Measurements from ENCODE around the gene ZNF627. TPM values are rescaled to one million over a fixed set of nuclear protein-coding genes. Genes with fewer than 3 reads are reported as not detected.
A peak's percentile ranks its signal among the peaks of the same experiment; 100 is the strongest.
"Not testable (repeated sequence)": the region's sequence is repeated elsewhere in the genome, so short reads cannot be mapped to it uniquely, and the experiment has no call there.

ZNF627 gene
- total RNA-seq, 1 donor from 2014 or later: 10.4 TPM

DNA sequence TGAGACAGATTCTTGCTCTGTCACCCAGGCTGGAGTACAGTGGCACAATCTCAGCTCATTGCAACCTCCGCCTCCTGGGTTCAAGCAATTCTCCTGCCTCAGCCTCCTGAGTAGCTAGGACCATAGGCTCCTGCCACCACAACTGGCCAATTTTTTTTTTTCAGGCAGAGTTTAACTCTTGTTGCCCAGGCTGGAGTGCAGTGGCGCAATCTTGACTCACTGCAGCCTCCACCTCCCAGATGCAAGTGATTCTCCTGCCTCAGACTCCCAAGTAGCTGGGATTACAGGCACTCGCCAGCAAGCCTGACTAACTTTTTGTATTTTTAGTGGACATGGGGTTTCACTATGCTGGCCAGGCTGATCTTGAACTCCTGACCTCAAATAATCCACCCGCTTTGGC is 23.5 kb upstream of the ZNF627 start:
- not testable (repeated sequence) for DNase-seq (ENCODE audit: extremely low read depth, low read depth, low spot score)

DNA sequence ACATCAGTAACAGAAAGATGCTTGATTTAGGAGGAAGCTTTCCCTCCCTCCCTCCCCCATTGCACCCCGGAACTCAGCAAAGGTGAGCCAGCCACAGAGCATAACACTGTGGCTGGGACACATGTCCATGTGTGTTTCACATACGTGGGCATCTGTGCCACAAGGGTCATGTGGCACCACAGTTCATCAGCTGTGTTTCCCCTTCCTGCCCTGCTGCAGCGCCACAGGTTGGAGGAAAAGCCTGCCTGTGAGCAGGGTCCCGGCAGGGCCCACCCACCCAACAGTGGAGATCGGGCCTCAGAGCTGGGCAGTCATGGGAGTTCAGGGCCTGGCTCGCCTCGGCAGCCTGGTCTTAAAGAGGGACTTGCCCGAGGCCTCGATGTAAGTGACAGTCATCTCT is 22.6 kb upstream of the ZNF627 start:
- no peak for DNase-seq (ENCODE audit: extremely low read depth, low read depth, low spot score)

DNA sequence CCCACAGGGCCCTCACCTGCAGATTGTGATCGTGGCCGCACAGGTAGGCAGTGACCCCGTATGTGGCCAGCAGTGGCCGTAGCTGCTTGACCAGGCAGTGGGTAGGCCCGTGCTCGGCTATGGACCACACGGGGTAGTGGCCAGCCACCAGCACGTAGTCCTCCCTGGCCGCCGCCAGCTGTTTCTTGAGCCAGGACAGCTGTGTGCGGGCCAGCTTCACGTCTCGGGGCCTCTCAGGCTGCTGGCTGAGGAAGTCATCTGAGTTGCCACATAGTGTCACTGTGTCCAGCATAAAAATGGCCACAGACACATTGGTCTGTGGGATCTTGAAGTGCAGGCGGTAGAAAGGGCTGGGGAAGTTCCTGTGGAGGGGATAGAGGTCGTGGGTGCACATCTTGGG is 21.1 kb upstream of the ZNF627 start:
- no peak for DNase-seq (ENCODE audit: extremely low read depth, low read depth, low spot score)

DNA sequence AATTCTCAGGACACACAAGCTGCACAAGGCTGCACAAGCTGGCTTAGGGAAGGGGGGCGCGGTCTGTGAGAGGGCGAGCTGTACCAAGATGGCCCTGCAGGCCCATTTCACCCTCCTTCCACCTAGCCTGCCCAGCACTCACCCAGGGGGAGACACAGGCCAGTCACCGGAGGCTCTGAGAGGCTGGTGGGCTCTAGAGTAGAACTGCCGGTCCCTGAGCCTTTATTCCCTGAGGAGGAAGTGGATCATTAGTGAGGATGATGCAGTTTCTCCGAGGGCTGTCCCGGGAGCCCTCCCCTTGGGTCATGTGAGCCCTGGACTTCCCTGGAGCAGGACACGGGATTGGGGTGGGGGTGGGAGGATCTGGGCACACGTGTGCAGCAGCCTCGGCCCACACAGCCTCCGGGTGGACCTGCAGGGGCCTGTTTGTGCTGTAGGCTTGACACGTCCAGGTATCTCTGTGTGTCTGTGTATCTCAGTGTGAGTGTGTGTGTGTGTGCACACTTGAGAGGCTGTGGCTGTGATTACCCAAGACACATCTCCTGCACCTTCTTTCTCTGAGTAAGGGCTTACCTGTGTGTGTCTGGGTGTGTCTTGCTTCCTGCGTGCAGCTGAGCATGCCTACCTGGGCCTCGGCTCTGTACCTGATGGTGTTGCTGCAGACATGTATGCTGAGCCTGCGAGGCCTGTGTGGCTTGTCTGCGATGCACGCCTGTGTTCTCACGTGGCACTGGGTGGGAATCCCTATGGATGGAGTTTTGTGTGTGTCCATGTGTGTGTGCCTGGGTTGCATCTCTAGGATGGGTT is 19.6 kb upstream of the ZNF627 start, which contains the start of gene ACP5:
Gene ACP5 (minus strand): TSS at position 195 of the 807 bp plus-strand sequence. CDS start 328 bp downstream, outside the sequence.
- DNase-seq (ENCODE audit: extremely low read depth, low read depth, low spot score): no peak

DNA sequence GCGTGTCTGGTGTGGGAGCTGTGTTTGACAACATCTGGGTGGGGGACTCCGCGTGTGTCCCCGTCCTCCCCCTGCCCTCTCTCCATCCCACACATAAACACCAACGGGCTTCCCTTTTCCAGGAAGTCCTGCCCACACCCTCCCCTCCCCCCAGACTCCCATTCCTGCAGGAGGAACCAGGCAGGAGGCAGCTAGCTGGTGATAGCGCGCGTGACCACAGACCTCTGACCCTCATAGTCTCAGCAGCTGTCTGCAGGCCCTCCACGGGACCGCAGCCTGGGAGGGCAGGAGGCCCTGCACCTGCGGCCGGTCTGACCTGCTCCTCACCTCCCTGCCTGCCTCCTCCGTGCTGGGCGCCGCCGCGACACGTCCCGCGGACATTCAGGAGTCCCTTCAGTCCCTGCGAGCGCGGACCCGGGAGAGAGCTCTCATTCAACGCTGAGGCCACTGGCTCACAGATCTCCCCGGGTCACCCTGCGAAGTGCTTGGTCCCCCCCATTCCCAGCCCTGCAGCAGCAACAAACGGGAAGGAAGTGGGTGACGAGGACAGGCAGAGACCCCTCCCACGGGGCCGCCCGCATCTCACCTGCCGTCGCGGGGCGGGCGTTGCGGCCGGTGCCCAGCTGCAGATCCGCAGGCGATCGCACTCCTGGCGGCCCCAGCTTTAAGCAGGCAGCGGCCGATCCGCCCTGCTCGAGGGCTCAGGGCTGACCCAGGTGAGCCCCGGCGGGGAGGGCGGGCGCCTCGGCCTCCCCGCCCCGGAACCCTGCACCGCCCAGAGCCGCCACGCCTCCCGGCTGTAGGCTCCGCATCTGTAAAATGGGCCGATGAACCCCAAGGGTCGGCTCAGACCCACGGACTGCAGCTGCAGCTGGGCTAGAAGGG is 18.8 kb upstream of the ZNF627 start:
- no peak for DNase-seq (ENCODE audit: extremely low read depth, low read depth, low spot score)

DNA sequence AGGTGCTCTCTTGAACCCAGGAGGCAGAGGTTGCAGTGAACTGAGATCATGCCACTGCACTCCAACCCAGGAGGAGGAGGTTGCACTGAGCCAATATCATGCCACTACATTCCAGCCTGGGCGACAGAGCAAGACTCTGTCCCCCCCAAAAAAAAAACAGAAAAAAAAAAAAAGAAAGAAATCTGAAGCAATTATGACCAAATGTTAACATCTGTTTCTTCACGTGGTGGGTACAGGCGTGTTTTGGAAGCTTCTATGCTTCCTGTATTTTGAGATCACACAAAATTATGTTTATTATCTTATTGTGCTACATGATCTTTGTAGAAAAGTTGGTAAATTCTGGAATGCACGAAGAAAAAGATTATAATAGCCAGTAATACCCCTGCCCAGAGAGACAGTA is 17.2 kb upstream of the ZNF627 start:
- no peak for DNase-seq (ENCODE audit: extremely low read depth, low read depth, low spot score)

DNA sequence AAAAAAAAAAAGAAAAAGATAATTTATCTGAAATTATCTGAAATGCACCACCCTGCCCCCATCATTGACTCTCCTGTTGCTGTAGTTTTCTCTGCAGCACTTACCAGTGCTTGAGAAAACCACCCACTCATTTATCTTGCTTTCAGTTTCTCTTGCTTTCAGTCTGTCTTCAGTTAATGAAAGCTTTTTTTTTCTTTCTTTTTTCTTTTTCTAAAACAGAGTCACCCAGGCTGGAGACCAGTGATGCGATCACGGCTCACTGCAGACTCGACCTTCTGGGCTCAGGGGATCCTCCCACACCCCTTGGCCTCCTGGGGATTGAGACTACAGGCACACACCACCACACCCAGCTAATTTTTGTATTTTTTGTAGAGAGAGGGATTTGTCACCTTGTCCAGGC is 15.5 kb upstream of the ZNF627 start:
- no peak for DNase-seq (ENCODE audit: extremely low read depth, low read depth, low spot score)

DNA sequence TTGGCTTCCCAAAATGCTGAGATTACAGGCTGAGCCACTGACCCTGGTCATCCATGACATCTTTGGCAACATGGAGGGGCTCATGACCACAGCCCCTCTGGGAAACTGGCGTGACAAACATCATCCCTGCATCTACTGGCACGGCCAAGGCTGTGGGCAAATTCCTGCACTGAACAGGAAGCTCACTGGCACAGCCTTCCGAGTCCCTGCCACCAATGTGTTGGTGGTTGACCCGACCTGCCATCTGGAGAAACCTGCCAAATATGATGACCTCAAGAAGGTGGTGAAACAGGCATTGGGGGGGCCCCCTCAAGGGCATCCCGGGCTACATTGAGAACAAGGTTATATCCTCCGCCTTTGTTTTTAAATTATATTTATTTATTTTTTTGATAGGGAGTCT is 11.0 kb upstream of the ZNF627 start:
- no peak for DNase-seq (ENCODE audit: extremely low read depth, low read depth, low spot score)

DNA sequence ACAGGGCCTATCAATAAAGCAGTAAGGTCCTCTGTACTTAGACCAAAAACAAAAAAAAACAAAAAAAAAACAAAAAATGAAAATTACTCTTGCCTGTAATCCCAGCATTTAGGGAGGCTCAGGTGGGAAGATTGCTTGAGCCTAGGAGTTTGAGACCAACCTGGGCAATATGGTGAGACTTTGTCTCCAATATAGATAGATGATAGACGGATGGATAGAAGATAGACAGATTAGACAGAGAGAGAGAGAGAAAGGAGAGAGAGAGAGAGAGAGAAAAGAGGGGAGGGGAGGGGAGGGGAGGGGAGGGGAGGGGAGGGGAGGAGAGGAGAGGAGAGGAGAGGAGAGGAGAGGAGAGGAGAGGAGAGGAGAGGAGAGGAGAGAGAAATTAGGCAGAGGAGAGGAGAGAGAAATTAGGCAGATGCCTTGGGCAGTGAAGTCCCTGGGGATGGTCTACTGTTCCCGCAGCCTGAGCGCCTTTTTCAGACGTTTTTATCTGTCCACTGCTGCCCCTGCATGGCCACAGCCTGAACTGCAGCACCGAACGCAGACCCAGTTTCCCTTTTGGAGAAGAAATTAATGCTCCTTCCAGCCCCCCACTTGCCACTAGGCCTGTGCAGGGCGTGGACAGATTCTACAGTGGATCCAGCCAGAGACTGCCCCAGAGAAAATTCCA is 9.8 kb upstream of the ZNF627 start:
- peak; percentile 25 for DNase-seq (ENCODE audit: extremely low read depth, low read depth, low spot score)

DNA sequence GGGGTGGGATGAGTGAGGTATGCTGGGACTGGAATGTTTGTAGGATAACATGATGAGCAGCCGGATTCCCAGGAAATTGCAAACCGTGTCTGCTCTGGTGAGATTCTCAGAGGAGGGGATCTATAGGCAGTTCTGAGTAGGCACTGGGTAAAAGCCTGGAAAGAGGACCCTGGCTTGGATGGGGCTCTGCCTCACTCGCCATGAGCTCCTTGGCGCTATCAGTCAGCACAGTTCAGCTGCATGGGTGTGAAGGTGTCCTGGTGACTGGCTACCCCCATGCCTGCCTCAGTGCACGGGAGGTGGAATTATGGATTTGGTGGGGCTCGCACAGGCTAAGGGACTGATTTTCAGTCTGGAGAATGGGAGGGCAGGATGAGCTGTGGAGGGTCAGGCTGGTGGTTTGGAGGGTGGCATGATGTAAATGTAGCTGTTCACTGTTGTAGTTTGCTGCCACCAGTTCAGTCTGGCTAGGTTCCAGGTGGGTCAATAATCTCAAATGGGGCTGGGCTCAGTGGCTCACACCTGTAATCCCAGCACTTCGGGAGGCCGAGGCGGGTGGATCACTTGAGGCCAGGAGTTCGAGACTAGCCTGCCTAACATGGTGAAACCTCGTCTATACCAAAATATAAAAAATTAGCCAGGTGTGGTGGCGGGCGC is 9.2 kb upstream of the ZNF627 start:
- DNase-seq (ENCODE audit: extremely low read depth, low read depth, low spot score): no peak

DNA sequence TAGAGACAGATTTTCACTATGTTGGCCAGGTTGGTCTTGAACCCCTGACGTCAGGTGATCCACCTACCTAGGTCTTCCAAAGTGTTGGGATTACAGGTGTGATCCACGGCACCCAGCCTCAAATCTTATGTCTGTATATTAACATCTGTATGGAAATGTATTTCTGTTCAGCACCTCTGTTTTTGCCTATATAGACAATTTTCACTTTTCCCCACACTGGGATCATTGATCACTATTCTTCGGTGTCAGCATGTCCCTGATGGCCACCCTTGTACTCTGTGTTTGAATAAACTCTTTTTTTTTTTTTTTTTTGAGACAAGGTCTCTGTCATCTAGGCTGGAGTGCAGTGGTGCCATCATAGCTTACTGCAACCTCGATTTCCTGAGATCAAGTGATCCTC is 3.2 kb upstream of the ZNF627 start:
- no peak for DNase-seq (ENCODE audit: extremely low read depth, low read depth, low spot score)

DNA sequence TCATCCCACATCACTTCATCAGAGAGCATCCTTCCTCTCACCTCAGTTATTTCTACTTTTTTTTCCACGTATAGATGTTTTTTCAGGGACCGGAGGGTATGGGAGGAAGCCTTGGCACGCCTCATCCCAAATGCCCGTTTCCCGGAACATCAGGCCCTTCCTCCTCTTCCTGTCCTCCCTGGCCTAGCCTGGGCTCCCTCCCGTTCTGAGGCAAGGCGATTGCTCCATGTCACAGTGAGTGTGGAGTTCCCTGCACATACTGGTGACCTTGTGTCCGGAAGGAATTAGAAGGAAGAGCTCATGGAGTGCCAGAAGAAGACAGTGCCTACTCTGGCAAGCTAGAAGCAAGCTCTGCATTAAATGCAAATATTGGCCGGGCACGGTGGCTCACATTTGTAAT is 1.1 kb upstream of the ZNF627 start:
- no peak for DNase-seq (ENCODE audit: extremely low read depth, low read depth, low spot score)

DNA sequence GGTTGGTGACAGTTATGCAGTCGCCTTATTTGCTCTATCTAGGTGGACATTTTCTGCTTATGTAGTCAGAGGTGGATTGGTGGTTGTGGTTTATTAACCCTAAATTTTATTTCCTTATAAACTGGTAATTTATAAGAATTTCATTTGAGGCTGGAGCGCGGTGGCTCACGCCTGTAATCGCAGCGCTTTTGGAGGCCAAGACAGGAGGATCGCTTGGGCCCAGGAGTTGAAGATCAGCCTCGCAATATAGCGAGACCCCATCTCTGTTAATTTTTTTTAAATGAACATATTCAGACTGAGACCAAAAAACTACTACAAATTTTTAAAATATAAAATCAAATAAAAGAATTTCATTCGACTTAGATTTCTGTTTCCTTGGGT is 810 bp downstream of the ZNF627 start:
- DNase-seq (ENCODE audit: extremely low read depth, low read depth, low spot score): no peak

DNA sequence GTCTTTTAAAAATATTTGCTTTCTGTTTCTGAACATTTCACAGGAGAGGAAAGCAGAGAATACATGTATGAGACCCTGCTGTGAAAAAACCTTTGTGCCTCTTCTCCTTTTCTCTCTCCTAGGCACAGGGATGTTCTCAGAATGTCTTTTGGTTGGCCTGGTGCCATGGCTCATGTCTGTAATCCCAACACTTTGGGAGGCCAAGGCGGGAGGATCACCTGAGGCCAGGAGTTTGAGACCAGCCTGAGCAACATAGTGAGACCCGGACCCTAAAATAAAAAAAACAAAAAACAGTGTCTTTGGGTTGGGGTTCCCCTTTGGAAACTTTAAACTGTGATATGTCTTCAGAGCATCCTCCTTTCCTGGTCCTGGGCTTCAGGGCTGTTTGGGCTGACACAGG is 1.5 kb downstream of the ZNF627 start:
- DNase-seq (ENCODE audit: extremely low read depth, low read depth, low spot score): no peak

DNA sequence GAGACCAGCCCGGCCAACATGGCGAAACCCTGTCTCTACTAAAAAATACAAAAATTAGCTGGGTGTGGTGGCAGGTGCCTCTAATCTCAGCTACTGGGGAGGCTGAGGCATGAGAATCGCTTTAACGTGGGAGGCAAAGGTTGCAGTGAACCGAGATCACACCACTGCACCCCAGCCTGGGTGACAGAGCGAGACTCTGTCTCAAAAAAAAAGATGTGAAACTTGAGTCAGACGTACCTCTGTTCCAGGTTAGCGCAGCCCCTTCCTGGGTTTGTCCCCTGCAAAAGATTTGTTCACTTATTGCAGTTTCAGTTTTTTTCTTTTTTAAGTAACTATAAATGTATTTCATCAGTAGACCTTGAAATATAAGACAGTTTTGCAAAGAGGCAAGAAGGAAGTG is 2.4 kb downstream of the ZNF627 start:
- DNase-seq (ENCODE audit: extremely low read depth, low read depth, low spot score): not testable (repeated sequence)

DNA sequence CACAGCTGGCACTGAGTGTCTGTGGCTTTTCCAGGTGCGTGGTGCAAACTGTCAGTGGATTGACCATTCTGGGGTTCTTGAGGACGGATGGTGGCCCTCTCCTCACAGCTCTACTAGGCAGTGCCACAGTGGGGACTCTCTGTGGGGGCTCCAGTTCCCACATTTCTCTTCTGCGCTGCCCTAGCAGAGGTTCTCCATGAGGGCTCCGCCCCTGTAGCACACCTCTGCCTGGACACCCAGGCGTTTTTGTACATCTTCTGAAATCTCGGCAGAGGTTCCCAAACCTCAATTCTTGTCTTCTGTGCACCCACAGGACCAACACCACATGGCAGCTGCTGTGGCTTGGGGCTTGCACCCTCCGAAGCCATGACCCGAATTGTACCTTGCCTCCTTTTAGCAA is 9.2 kb downstream of the ZNF627 start:
- DNase-seq (ENCODE audit: extremely low read depth, low read depth, low spot score): no peak

DNA sequence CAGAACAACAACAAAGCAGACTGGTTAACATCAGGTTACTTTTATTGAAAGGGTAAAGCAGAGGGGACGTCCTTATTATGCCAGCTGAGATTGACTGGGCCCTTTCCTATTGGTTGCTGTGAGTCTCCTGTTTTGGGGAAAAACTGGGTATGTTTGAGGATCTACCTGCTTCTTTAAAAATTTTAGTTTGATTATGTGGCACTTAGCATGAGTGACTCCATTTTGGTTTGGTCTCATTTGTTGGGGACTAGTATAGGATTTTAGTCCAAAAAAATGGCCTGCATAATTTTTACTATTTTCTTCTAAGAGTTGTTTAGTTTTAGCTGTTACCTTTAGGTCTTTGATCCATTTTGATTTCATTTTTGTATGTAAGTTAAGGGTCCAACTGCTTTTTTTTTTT is 14.4 kb downstream of the ZNF627 start:
- DNase-seq (ENCODE audit: extremely low read depth, low read depth, low spot score): no peak

DNA sequence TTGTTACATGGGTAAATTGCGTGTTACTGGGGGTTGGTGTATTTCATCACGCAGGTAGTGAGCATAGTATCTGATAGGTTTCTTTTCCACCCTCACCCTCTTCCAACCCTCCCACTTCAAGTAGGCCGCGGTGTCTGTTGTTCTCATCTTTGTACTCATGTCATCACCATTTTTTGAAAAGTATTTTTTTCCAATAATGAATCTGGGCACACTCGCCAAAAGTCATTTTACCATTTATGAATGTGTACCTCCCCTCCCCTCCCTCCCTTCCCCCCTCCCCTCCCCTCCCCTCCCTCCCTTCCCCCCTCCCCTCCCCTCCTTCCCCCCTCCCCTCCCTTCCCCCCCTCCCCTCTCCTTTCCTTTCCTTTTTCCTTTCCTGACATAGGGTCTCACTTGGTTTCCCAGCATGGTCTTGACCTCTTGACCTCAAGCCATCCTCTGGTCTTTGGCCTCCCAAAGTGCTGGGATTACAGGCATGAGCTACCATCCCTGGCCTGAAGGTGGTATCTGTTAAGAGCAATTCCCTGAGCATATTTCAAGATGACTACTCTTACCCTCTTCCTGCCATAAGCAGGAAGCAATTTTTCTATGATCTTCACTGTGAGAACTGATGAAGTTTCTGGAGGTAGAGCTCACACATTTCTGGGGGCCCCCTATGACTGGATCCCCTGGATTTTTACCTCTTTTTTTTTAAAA is 15.7 kb downstream of the ZNF627 start:
- DNase-seq (ENCODE audit: extremely low read depth, low read depth, low spot score): no peak

DNA sequence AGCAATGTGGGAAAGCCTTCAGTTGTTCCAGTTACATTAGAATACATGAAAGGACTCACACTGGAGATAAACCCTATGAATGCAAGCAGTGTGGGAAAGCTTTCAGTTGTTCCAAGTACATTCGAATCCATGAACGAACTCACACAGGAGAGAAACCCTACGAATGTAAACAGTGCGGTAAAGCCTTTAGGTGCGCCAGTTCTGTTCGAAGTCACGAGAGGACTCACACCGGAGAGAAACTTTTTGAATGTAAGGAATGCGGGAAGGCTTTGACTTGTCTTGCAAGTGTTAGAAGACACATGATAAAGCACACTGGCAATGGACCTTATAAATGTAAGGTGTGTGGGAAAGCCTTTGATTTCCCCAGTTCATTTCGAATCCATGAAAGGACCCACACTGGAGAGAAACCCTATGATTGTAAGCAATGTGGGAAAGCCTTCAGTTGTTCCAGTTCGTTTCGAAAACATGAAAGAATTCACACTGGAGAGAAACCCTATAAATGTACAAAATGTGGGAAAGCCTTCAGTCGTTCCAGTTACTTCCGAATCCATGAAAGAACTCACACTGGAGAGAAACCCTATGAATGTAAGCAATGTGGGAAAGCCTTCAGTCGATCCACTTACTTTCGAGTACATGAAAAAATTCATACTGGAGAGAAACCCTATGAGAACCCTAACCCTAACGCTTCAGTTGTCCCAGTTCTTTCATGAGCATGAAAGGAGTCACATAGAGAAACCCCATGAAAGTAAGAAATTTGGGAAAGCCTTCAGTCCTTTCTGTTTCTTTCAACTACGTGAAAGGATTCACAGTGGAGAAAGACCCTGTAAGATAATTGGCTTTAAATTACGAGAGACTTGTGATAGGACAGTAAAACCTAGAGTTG is 20.1 kb downstream of the ZNF627 start:
- DNase-seq (ENCODE audit: extremely low read depth, low read depth, low spot score): no peak

Data from glomerular endothelial cell (primary cell).